ENCODE data around the gene LCP2.

DNA sequence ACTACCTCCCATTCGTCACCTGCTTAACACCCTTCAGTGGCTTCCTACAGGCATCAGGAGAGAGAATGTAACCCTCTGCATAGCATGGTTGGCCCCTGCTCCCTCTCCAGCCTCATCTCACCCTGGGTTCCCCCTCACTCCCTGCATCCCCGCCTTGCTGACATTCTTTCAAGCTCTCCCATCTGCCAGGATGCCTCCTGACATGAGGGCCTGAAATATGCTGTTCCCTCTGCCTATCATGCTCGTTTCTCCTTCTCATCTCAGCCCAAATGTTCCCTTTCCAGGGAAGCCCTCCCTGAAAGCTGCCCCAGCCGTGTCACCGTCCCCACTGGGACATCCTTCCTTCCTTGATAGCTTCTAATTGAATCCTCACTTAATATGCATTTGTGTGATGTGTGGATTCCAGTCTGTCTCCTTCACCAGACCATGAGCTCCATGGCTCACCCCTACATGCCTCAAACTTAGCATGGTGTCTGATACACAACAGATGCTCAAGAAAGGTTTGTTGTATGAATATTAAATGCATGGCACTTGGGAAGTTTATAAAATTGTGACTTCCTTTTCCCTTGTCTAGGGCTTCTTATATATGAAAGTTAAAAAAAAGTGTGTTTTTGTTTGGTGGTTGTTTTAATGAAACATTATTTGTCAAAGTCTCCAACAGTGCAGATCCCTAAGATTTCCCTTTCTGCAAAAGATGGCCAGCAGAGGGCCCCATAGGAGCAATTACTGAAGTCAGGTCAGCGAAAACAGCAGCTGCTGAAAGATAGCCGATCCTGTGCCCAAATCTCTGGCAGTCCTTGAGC is 72.0 kb downstream of the LCP2 start:
- TF ChIP-seq, protein P1, sequence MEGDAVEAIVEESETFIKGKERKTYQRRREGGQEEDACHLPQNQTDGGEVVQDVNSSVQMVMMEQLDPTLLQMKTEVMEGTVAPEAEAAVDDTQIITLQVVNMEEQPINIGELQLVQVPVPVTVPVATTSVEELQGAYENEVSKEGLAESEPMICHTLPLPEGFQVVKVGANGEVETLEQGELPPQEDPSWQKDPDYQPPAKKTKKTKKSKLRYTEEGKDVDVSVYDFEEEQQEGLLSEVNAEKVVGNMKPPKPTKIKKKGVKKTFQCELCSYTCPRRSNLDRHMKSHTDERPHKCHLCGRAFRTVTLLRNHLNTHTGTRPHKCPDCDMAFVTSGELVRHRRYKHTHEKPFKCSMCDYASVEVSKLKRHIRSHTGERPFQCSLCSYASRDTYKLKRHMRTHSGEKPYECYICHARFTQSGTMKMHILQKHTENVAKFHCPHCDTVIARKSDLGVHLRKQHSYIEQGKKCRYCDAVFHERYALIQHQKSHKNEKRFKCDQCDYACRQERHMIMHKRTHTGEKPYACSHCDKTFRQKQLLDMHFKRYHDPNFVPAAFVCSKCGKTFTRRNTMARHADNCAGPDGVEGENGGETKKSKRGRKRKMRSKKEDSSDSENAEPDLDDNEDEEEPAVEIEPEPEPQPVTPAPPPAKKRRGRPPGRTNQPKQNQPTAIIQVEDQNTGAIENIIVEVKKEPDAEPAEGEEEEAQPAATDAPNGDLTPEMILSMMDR (IDR thresholded peaks at IDR 0.05) = peak; percentile 53; the same call in 1 of the 2 replicates
- TF ChIP-seq, protein P2, sequence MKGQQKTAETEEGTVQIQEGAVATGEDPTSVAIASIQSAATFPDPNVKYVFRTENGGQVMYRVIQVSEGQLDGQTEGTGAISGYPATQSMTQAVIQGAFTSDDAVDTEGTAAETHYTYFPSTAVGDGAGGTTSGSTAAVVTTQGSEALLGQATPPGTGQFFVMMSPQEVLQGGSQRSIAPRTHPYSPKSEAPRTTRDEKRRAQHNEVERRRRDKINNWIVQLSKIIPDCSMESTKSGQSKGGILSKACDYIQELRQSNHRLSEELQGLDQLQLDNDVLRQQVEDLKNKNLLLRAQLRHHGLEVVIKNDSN (CRISPR knock-in tag; IDR thresholded peaks at IDR 0.05) = no peak
- TF ChIP-seq, protein P3, sequence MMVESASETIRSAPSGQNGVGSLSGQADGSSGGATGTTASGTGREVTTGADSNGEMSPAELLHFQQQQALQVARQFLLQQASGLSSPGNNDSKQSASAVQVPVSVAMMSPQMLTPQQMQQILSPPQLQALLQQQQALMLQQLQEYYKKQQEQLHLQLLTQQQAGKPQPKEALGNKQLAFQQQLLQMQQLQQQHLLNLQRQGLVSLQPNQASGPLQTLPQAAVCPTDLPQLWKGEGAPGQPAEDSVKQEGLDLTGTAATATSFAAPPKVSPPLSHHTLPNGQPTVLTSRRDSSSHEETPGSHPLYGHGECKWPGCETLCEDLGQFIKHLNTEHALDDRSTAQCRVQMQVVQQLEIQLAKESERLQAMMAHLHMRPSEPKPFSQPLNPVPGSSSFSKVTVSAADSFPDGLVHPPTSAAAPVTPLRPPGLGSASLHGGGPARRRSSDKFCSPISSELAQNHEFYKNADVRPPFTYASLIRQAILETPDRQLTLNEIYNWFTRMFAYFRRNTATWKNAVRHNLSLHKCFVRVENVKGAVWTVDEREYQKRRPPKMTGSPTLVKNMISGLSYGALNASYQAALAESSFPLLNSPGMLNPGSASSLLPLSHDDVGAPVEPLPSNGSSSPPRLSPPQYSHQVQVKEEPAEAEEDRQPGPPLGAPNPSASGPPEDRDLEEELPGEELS (CRISPR knock-in tag; IDR thresholded peaks at IDR 0.05) = no peak
- TF ChIP-seq, protein P4, sequence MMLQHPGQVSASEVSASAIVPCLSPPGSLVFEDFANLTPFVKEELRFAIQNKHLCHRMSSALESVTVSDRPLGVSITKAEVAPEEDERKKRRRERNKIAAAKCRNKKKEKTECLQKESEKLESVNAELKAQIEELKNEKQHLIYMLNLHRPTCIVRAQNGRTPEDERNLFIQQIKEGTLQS (CRISPR knock-in tag; conservative IDR thresholded peaks at IDR 0.05) = no peak
- TF ChIP-seq, protein P5, sequence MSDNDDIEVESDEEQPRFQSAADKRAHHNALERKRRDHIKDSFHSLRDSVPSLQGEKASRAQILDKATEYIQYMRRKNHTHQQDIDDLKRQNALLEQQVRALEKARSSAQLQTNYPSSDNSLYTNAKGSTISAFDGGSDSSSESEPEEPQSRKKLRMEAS (CRISPR knock-in tag; IDR thresholded peaks at IDR 0.05) = no peak
- TF ChIP-seq, protein P6, sequence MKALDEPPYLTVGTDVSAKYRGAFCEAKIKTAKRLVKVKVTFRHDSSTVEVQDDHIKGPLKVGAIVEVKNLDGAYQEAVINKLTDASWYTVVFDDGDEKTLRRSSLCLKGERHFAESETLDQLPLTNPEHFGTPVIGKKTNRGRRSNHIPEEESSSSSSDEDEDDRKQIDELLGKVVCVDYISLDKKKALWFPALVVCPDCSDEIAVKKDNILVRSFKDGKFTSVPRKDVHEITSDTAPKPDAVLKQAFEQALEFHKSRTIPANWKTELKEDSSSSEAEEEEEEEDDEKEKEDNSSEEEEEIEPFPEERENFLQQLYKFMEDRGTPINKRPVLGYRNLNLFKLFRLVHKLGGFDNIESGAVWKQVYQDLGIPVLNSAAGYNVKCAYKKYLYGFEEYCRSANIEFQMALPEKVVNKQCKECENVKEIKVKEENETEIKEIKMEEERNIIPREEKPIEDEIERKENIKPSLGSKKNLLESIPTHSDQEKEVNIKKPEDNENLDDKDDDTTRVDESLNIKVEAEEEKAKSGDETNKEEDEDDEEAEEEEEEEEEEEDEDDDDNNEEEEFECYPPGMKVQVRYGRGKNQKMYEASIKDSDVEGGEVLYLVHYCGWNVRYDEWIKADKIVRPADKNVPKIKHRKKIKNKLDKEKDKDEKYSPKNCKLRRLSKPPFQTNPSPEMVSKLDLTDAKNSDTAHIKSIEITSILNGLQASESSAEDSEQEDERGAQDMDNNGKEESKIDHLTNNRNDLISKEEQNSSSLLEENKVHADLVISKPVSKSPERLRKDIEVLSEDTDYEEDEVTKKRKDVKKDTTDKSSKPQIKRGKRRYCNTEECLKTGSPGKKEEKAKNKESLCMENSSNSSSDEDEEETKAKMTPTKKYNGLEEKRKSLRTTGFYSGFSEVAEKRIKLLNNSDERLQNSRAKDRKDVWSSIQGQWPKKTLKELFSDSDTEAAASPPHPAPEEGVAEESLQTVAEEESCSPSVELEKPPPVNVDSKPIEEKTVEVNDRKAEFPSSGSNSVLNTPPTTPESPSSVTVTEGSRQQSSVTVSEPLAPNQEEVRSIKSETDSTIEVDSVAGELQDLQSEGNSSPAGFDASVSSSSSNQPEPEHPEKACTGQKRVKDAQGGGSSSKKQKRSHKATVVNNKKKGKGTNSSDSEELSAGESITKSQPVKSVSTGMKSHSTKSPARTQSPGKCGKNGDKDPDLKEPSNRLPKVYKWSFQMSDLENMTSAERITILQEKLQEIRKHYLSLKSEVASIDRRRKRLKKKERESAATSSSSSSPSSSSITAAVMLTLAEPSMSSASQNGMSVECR (CRISPR knock-in tag; IDR thresholded peaks at IDR 0.05; ENCODE audit: borderline replicate concordance) = no peak
- TF ChIP-seq ZNF263 (CRISPR knock-in tag; IDR thresholded peaks at IDR 0.05; ENCODE audit: low read depth) = no peak
- TF ChIP-seq NR2C2 (CRISPR knock-in tag; IDR thresholded peaks at IDR 0.05) = no peak
- TF ChIP-seq CBFB (CRISPR knock-in tag; IDR thresholded peaks at IDR 0.05; ENCODE audit: low read depth) = no peak
- TF ChIP-seq TP53 (CRISPR knock-in tag; IDR thresholded peaks at IDR 0.05) = no peak
- TF ChIP-seq, protein P7, sequence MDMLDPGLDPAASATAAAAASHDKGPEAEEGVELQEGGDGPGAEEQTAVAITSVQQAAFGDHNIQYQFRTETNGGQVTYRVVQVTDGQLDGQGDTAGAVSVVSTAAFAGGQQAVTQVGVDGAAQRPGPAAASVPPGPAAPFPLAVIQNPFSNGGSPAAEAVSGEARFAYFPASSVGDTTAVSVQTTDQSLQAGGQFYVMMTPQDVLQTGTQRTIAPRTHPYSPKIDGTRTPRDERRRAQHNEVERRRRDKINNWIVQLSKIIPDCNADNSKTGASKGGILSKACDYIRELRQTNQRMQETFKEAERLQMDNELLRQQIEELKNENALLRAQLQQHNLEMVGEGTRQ (CRISPR knock-in tag; IDR thresholded peaks at IDR 0.05) = no peak

Measured in WTC11 (cell line).